ENCODE results near the gene APBA2.
"Not testable (repeated sequence)": the region's sequence is repeated elsewhere in the genome, so short reads cannot be mapped to it uniquely, and the experiment has no call there.

Gene APBA2

DNA sequence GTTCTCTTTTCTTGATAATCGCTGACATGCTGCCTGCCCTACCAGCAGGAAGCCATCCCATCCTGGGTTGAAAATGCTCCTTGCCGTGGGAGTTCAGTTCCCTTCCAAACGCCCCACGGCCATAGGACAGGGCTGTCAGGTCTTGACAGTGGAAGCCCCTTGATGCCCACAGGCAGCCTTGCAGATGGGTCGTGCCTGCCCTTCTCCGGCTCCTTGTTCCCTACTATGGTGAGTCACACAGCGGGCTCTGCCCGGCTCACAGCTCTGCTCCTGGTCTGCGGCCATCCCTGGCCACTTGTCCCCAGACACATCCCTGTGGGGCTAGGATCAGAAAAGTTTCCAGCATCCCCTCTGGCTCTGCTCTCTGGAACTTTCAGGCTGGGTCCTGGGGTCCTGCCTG lies 6.2 kb upstream of the APBA2 start:
- no peak for DNase-seq

DNA sequence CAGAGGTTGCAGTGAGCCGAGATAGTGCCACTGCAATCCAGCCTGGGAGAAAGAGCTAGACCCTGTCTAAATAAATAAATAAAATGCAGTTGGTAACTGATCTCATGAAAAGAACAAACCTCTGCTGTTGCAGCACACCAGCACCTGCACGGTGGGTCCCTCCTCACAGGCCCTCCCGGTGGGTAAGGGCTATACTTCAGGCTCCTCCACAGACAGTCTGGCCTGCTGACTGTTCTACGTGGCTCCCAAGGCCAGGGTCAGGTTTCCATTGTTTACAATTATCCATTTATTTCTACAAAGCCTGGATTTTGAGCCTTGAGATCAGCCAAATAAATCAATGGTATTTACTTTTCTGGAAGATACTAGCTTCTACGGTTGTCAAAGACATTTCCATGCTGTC lies 5.1 kb upstream of the APBA2 start:
- no peak for DNase-seq

DNA sequence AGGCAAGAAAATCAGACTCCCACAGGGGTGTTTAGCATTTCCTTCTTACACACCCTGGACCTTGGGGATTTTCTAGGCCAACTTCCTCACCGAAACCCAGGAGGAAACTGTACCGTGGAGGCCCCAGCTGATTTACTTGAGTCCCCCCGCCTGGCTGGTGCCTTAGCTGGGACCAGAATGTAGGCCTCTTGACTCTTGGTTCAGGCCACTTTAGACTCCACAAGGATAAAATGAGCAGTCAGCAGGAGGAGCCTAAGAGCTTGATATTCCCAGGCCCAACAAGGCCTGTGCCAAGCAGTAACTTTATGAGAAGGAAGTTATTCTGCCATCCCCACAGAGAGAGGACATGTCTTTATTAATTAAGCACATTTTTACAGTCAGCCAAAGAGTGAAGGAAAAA lies 4.6 kb upstream of the APBA2 start:
- DNase-seq = no peak

DNA sequence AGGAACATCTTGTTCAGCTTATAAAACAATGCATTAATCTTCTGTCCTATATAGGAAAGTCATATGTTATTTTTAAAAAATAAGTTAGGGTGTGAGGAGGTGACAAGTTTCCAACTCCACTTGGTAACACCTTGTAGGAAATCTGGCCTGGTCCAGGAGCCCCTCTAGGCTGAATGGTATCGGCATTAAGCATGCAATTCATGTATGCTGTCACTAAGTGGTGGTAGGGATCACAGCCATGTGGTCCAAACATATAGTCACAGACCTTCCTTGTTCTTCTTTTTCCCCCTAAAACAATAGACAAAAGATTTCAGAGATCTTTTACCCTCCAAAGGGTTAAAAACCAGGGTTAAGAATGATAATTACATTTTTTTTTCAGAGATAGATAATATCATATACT lies 4.2 kb upstream of the APBA2 start:
- no peak for DNase-seq

DNA sequence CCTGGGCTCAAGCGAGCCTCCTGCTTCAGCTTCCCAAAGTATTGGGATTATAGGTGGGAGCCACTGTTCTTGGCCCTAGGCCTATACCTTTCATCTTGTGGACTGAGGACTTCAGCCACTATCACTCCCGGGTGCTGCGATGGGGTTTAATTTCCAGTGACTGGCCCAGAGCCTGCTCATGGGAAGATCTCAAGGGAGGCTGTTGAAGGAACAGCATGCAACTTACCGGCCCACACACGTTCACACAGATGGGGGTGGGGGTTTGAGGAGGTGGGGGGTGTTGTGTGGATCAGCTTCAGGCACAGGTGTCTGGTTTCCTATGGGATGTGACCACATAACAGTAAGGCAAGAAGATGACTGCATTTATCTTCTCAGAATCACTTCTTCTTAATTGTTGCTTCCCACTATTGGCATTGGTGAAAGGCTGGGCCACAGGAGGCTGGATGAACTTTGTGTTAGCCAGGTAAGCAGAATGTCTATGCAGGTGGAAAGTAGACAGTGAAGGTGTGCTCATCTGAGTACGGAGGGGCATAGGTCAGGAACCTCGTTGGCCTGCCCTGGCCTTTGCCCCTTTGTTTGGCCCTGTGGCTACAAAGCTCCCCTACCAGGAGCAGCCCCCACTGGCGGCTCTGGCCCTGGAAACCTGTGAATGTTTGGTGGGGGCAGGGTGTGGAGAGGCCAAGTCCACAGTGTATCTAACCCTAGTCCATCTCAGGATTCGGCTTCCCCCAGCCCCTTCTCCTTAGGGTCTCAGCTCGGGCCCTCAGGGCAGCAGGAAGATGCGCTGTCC lies 1.4 kb upstream of the APBA2 start:
- no peak for DNase-seq

DNA sequence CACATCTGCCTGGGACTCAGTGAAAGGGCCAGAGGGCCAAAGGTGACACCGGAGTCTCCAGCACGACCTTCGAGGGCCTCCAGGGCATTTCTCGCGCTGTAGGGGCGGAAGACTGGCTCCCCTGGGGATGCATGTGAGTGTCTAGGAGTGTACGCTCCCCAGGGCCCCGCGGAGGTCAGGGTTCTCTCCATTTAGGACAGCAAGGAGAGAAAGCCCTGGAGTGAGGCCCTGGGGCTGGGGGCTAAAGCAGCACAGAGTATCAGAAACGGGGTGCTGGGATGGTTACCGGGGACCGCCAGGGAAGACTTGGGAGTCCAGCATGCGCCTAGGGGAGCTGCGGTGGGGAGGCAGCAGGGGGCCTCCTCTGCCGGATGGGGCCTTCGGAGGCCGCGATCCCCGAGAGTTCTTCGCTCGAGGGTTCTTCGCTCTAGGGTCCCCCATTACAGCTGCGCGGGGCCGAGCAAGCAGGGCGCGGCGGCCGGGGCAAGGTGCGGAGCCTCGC lies 595 bp upstream of the APBA2 start:
- DNase-seq = no peak

DNA sequence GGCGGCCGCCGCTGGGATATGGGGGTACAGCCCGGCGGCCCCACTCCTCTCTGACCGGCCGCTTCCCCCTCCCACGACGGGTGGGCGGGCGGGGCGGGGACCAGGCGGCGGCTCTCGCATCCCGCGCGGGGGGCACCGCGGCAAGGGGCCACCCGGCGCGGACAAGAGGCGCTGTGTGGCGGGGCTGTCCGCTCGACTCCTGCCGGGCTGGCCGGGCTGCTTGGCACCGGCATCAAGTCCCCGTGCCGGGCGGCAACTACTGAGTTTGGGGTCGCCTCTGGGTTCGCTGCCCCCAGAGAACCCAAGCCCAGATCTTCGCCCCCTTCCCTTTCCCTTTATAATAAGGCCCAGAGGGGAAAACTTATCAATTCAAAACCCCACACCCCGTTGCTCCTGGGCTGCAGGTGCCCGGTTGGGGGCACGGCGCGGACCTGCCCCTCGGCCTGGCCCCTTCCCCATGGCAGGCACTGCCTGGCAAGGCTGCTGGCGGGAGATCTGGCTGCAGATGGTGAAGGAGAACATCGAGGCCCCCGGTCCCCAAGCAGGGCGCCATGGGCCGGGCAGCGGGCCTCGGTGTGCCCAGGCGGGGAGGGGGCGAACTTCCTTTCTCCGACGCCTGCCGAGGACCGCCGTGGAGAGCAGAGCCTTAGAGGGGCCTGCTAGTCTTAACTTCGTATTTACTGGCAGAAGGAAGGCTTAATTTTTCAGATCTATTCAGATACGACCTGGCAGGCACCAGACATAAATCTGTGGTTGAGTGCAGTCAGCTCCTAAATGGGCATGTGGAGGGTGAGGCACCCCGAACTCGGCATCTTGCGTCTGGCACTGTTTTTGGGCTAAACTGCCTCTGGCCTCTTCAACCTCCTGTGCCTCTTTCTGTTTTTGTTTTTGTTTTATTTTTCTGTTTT lies 911 bp downstream of the APBA2 start:
- no peak for DNase-seq

DNA sequence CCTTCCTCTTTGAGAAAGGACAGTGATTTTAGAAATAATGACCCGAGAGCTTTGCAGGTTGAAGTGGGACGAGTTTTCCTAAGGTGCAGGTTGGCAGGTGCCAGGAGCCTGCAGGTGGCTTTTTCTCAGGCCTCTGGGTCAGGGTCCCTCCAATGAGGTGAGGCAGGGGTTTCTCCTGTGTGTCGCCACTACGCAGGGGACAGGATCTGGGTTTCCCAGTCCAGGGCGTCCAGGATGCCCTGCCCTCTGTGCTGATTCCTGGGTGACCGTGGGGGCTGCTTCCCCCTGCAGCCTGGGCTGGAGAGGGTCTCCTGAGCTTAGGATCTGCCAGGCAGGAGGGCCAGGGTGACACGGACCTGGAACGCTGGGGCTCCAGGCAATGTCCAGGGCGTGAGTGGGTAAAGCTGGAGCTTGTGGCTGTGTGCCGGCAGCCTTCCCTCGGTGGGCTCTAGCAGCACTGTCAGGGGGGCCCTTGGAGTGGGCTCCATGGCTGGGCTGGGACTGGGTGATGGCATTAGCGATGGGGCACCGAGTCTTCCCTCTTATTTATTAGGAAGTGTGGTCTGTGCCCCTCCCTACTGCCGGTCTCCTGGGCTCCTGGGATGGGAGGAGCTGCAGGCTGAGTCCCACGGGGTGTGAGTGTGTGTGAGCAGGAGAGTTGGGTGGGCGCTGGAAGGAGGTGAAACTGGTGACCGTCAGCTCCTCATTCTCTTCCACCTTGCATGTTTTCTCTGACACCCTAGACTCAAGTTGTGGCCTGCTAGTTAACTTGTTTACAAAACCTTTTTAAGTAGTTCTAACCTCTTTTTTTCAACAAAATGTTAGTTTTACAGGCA lies 1.8 kb downstream of the APBA2 start:
- DNase-seq = no peak

DNA sequence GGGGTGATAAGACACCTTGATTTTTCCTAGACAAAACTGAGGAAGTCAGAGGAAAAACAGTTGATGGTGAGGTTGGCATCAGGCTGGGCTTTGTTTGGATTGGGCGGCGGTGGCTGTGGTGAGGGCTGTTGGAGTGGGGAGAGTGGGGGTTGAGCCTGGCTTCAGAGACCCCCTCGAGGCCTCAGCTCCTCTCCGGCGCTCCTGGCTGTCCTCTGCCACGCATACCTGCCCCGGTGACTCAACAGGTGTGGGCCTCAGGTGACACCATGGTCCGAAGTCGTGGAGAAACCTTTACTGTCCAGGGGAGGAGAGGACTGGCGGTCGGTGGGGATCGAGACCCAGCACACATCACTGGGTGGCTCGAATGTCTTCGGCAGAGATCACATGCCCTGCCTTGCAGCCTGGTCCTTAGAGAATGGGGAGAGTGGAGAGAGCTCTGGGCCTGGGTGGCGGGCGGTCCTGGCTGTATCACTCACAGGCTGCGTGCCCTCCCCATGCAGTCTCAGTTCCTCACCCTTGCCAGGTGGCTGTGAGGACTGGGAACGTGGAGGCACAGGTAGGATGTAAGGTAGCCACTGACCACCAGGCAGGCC lies 2.6 kb downstream of the APBA2 start:
- no peak for DNase-seq

DNA sequence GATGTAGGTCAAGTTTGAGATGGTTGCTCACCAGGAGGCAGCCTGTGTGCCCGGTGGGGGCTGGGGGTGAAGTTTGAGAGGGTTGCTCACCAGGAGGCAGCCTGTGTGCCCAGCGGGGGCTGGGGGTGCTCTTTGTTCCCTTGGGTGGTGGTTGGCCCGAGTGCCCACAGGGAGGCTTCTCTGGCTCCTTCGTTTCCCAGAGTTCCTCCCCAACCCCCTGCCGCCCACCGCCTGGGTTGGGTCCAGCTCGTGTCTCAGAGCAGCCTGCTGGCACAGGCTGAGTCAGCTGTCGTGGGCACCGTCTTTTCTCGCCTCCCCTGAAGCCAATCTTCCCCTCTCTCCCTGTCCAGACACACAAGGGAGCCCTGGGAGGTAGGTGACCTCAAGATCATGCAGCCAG lies 3.1 kb downstream of the APBA2 start:
- no peak for DNase-seq

DNA sequence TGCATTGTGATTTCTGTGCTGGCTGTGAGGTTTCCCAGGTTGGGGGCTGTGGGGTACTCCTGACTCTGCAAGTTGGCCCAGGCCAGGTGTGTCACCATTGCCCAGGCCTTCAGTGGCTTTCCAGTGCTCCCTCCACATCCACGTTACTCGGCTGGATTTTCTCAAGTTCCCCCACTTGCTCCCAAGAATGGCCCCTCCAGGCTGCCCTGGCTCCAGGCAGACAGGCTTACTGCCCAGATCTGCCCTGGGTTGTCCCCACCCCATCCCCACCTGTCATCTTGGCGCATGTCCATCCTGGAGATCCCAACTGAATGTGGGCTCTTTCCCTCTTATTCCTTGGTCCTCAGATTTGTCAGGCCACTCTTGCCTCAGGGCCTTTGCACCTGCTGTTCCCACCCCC lies 3.6 kb downstream of the APBA2 start:
- DNase-seq = no peak

DNA sequence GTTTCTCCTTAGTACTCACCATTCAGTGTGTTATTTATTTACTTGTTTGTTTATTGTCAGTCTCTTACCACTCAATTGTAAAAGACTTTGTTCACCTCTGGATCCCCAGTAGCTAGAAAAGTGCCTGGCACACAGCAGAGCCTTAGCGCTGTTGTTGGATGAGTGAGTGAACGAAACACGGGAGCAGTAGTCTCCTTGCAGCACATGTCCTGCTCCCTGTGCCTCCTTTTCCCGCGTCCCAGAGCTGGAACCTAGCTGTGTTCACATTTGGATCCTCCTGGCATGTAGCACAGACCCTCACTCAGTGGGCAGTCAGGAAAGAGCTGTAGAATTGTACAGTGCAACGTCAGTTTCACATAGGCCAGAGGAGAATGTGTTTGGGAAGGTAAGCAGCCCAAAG lies 4.1 kb downstream of the APBA2 start:
- DNase-seq = not testable (repeated sequence)

DNA sequence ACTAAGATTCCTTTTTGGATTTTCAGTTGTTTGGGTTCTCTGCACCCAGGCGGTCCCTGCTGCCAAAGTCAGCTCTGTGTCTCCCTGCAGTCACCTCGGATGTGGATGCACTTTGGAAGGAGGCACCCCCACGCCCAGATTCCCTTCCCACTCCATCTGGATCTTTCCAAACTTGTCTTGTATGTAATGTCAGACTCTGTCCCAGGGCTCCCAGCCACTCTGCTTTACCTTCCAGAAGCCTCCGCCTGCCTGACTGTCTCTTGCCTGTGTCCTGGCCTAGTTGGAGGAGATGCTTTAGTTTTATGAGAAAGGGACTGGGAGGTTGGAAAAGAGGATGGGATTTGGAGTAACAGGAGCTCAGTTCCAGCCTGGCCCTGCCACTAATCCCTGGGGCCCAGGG lies 4.5 kb downstream of the APBA2 start:
- DNase-seq = not testable (repeated sequence)

DNA sequence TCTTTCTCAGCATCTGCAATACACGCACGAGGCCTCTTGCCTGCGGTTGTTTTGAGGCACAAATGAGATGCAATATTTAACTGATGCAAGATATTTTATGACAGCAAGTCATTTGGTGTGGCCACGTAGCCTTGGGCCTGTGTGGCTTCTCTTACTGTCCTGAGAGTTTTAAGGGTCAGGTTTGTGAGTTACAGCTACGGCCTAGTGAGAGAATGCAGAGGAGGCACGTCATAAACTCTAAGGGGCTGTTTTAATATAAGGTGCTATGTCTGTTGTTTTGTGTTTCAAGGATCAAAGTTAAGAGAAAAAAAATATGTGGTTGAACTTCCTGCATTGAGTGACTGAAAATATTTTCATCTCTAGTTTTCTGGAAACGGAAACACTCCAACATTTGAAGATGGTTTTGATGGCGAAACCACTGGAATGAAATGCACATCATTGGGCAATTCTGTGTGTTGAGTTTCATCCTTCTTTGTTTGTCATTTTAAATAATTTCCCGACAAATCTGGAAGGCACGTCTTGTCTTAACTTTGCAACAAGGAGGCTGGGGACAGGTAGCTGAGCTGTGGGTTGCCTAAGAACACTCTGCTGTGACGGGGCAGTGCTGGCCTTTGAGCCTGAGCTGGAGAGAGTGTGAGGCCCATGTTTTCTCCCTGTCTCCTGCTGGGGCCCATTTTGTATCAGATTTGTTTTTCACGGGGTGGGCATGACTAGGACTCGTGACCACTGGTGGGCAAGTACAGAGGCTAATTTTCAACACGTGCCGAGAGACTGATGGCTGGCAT lies 5.1 kb downstream of the APBA2 start:
- DNase-seq = no peak

DNA sequence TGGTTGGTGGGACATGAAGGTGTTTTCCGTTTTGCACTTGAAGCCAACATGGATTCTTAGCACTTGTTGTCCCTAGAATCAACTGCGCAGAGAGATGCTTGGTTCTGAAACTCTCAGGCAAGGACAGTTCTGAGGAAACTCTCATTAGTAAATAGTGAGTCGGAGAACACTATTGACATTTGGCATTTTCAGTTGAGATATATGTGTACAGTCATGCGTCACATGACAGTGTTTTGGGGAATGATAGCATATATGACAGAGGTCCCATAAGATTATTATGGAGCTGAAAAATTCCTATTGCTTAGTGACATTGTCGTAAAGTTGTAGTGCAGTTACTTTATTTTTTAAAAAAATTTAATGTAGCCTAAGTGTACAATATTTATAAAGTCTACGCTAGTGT lies 5.8 kb downstream of the APBA2 start:
- DNase-seq = no peak

DNA sequence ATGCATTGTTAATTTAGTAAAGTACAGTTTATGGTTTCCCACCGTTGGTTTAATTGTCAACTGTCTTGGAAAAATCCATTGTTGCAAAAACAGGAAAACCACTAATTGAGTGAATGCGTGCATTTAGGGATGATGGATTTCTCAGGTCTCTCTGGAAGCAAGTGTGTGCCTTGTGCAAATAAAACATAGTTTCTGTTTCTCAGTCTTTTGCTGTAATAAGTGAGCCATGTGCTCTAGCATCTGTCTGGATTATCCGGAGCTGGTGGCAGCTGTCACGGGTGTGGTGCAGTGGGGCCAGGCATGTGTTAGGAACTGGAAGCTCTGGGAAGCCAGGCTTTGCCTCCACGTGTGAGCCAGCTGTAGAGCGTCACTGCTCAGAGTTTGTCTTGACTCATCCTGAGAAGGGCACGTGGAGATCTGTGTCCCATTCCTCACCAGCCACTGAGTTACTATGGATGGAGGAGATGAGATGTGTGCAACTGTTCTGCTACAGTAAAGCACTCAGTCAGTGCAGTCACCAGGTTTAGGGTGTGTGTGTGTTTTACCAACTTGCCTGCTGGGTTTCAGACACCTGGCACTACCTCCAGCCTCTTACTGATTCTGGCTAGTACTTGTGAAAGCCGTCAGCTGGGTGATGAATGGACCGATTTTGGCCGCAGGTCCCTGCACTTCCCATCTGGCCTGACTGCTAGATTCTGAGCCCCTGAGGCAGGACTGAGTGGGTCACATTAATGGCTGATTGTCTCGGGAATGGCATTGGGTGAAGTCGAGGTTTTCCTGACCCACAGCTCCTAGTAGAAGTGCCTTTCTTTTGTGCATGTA lies 7.2 kb downstream of the APBA2 start:
- DNase-seq = no peak

DNA sequence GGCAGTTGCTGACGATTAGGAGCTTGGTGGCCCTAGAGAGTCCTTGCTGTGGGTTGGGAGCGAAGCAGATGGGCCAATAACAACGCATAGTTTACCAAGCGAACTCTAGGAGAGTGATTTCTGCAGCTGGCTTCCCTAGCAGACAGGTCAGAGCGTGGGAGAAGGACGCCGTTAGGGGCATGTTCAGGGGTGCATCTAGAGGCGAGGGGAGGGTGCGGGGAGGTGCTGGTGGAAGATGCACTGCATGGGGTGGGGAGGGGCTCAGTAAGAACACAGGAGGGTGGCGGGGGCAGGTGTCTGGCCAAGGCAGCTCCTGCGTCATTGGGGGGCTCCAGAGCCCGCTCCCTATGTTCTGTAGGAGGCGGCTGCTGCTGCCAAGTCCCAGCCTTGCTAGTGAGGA lies 8.9 kb downstream of the APBA2 start:
- DNase-seq = no peak

DNA sequence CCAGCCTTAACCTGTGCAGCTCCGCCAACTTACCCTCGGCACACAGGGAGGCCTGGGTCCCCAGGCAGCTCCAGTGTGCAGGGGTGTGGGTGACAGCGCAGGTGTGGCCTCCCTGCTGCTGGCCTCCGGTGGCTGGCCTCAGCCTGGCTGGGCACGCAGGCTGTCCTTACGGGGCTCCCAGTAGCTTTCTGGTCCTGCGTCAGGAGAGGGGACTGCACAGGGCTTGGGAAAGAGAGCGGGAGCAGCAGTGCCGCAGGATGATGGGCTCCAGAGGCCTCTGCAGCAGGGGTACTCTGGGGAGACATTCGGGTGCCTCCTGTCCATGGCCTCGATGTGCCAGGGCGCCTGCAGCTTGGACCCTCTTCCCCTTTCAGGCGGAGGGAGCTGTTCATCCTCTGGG lies 9.4 kb downstream of the APBA2 start:
- no peak for DNase-seq

DNA sequence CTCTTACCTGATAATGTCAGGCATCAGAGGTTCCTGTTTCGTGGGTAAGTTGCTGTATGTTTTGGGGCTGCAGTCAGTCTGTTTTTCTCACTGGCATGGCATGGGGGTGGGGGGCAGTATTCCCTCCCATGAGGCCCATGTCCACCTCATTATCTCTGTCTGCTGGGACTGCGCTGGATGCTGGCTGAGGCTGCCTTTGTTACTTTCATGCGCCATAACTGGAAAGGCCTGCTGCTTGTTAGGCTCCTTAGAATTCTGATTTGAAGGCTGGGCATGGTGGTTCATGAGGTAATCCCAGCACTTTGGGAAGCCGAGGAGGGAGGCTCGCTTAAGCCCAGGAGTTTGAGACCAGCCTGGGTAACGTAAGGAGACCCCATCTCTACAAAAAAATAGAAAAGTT lies 9.8 kb downstream of the APBA2 start:
- DNase-seq = no peak

DNA sequence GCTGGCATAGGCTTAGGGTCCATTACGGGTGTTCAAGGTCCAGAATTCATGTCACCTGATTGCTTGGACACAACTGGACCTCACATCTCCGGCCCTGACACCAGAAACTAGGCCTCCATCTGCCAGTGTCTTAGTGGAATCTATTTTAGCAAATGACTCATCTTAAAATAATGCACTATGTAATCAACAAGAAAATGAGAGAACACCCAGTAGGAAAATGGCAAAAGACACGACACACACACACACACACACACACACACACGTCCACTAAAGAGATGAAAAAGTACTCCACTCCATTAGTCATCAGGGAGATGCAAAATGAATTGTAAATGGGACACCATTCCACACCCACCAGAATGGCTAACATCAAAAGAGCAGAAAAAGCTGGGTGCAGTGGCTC lies 11.2 kb downstream of the APBA2 start:
- DNase-seq = no peak

Data from left hindlimb (tissue), 1 donor.